GM18861 (cell line): ENCODE results near the gene CCSER1.
A peak's percentile ranks its signal among the peaks of the same experiment; 100 is the strongest.
"Not testable (repeated sequence)": the region's sequence is repeated elsewhere in the genome, so short reads cannot be mapped to it uniquely, and the experiment has no call there.

Source experiments
- ATAC-seq: cut with Tn5 transposase; IDR thresholded peaks from one replicate; pipeline ENCODE4 v1.9.1; 2021; ENCODE audit not compliant: unreplicated experiment

CCSER1 gene

GRCh38 chr4:90889171-90889570 is 762.0 kb downstream of the CCSER1 start:
- ATAC-seq, result no peak

GRCh38 chr4:90903413-90903812 is 776.2 kb downstream of the CCSER1 start:
- ATAC-seq, result not testable (repeated sequence)

- no peak for ATAC-seq
Measured at GRCh38 chr4:90904021-90904420, 776.8 kb downstream of the CCSER1 start.

GRCh38 chr4:90906239-90906638 is 779.0 kb downstream of the CCSER1 start:
- ATAC-seq, result no peak

GRCh38 chr4:90911724-90912434 is 784.7 kb downstream of the CCSER1 start:
- ATAC-seq, result not testable (repeated sequence)

- ATAC-seq, result no peak
Measured at GRCh38 chr4:90922174-90922573, 795.0 kb downstream of the CCSER1 start.

- no peak for ATAC-seq
Measured at GRCh38 chr4:90926957-90927356, 799.8 kb downstream of the CCSER1 start.

- no peak for ATAC-seq
Measured at GRCh38 chr4:90943311-90943710, 816.1 kb downstream of the CCSER1 start.

- ATAC-seq, result no peak
Measured at GRCh38 chr4:90946945-90947344, 819.8 kb downstream of the CCSER1 start.

- ATAC-seq, result no peak
Measured at GRCh38 chr4:90950385-90950841, 823.2 kb downstream of the CCSER1 start.

GRCh38 chr4:90951037-90951436 is 823.8 kb downstream of the CCSER1 start:
- ATAC-seq, result no peak

GRCh38 chr4:90958256-90958895 is 831.2 kb downstream of the CCSER1 start:
- no peak for ATAC-seq

GRCh38 chr4:90960433-90960832 is 833.2 kb downstream of the CCSER1 start:
- peak; percentile 43 for ATAC-seq

- ATAC-seq, result no peak
Measured at GRCh38 chr4:90960840-90961239, 833.6 kb downstream of the CCSER1 start.

GRCh38 chr4:90970021-90970420 is 842.8 kb downstream of the CCSER1 start:
- ATAC-seq, result no peak

- no peak for ATAC-seq
Measured at GRCh38 chr4:90977726-90978125, 850.5 kb downstream of the CCSER1 start.

- ATAC-seq, result no peak
Measured at GRCh38 chr4:90979556-90979955, 852.4 kb downstream of the CCSER1 start.

- no peak for ATAC-seq
Measured at GRCh38 chr4:90982813-90983212, 855.6 kb downstream of the CCSER1 start.

- no peak for ATAC-seq
Measured at GRCh38 chr4:90990284-90990683, 863.1 kb downstream of the CCSER1 start.

GRCh38 chr4:90992213-90992612 is 865.0 kb downstream of the CCSER1 start:
- no peak for ATAC-seq

GRCh38 chr4:90994851-90995574 is 867.8 kb downstream of the CCSER1 start:
- ATAC-seq, result no peak

- ATAC-seq, result no peak
Measured at GRCh38 chr4:90995996-90996395, 868.8 kb downstream of the CCSER1 start.
